Measurements from ENCODE around the gene GALNT10.

DNA sequence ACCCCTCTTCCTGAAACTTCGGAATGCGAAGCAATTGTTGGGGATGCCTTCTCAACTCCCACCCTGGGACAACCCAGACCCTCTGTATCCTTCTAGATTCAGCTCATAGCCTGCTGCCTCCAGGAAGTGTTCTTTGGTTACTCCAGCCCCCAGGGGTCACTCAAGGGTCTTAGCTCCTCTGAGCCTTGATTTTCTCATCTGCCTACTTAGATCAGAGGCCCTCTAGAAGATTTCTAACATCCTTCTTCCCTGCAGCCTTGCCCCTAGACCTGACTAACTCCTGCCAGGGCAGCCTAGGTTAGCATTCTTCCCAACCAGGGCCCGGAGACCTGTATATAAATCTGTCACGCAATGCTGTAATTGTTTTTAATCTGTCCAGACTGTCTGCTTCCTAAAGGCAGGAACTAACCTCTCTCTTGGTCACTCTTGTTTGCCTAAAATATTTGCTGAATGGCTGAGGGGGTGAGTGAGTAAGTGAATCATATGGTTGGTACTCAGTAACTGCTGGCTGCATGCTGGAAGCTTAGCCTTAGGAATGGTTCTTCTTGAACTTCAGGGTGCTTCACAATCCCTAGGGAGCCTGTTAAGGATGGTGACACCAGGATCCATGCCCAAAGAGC, 8.2 kb downstream of the GALNT10 start:
- TF ChIP-seq, protein P1, sequence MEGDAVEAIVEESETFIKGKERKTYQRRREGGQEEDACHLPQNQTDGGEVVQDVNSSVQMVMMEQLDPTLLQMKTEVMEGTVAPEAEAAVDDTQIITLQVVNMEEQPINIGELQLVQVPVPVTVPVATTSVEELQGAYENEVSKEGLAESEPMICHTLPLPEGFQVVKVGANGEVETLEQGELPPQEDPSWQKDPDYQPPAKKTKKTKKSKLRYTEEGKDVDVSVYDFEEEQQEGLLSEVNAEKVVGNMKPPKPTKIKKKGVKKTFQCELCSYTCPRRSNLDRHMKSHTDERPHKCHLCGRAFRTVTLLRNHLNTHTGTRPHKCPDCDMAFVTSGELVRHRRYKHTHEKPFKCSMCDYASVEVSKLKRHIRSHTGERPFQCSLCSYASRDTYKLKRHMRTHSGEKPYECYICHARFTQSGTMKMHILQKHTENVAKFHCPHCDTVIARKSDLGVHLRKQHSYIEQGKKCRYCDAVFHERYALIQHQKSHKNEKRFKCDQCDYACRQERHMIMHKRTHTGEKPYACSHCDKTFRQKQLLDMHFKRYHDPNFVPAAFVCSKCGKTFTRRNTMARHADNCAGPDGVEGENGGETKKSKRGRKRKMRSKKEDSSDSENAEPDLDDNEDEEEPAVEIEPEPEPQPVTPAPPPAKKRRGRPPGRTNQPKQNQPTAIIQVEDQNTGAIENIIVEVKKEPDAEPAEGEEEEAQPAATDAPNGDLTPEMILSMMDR (IDR thresholded peaks at IDR 0.05; ENCODE audit: poor library complexity): no peak
- TF ChIP-seq EZH2 (IDR thresholded peaks at IDR 0.05; ENCODE audit: borderline replicate concordance): no peak
